ENCODE results near the gene ATP1A1. TPM values are rescaled to one million over a fixed set of nuclear protein-coding genes. Genes with fewer than 3 reads are reported as not detected.
A peak's percentile ranks its signal among the peaks of the same experiment; 100 is the strongest.

The ATP1A1 gene
- total and polyA plus RNA-seq, 5 donors from 2014 or later = 52.4 to 228 (median 63.5) TPM

DNA sequence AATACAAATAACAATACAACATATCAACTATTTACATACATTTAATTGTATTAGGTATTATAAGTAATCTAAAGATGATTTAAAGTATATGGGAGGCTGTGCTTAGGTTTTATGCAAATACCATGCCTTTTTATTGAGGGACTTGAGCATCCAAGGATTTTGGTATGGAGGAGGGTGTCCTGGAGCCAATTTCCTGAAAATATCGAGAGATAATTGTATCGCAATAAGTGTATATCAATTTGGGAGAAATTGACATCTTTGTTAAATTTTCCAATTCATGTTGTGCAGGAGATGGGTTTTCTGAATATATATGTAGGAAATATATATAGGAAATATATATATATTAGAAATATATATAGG, 63.5 kb downstream of the ATP1A1 start:
- no peak overlapping the region for H3K4me3 ChIP-seq (ENCODE audit: low read depth, low read length)
- H3K4me1 ChIP-seq (ENCODE audit: control insufficient read depth, insufficient read depth, low read length, poor library complexity, severe bottlenecking) = no peaks in the 10 kb centered on the region
- ATAC-seq (ENCODE audit: low read depth in 2 of 2) = no peak
- H3K4me1 Mint-ChIP-seq = peaks cover 0 to 6% (median 0%) of the 10 kb centered on the region in 4 donors
- no peaks in the 10 kb centered on the region for H3K9me3 ChIP-seq (ENCODE audit: control insufficient read depth in 2 of 2, low read length in 2 of 2)
- peaks cover 41% of the 10 kb centered on the region for H3K27me3 Mint-ChIP-seq
- H3K36me3 ChIP-seq (ENCODE audit: control insufficient read depth, insufficient read depth, low read length) = no peaks in the 10 kb centered on the region
- H3K36me3 Mint-ChIP-seq = no peaks in the 10 kb centered on the region
- H3K9me3 Mint-ChIP-seq = peaks cover 0 to 5% (median 0%) of the 10 kb centered on the region in 7 donors
- no peak overlapping the region for H3K4me3 Mint-ChIP-seq
- H3K27me3 ChIP-seq (ENCODE audit: control insufficient read depth, insufficient read depth, low read length) = peaks cover 3% of the 10 kb centered on the region
- peak in 1 of 3 donors; percentile 35 for DNase-seq
- no peak overlapping the region for H3K27ac ChIP-seq (ENCODE audit: insufficient read depth, low read length, poor library complexity, severe bottlenecking)
- no peak overlapping the region for H3K27ac Mint-ChIP-seq

DNA sequence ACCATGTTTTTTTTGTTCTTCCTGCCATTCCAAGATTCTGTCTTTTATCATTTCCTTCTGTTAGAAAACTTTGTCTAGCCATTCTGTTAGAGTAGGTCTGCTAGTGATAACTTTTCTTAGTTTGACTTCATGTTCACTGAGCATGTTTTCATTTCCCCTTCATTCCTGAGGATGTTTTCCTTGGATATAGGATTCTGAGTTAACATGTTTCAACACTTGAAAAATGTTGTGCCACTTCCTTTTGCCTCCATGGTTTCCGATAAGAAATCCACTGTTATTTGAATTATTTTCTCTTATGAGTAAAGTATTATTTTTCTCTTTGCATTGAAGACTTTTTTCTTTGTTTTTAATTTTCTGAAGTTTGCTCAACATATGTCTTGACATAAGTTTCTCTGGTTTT, 66.7 kb downstream of the ATP1A1 start:
- no peaks in the 10 kb centered on the region for H3K36me3 Mint-ChIP-seq
- Histone ChIP-seq H3K27ac (ENCODE audit: insufficient read depth, low read length, poor library complexity, severe bottlenecking) (no peak overlapping the region), H3K36me3 (ENCODE audit: control insufficient read depth, insufficient read depth, low read length) (no peaks in the 10 kb centered on the region), H3K27me3 (ENCODE audit: control insufficient read depth, insufficient read depth, low read length) (peaks cover 3% of the 10 kb centered on the region), H3K9me3 (ENCODE audit: control insufficient read depth in 2 of 2, low read length in 2 of 2) (no peaks in the 10 kb centered on the region), H3K4me3 (ENCODE audit: low read depth, low read length) (no peak overlapping the region), H3K4me1 (ENCODE audit: control insufficient read depth, insufficient read depth, low read length, poor library complexity, severe bottlenecking) (no peaks in the 10 kb centered on the region)
- no peak overlapping the region for H3K27ac Mint-ChIP-seq
- ATAC-seq (ENCODE audit: low read depth in 2 of 2) = no peak
- peaks cover 0 to 6% (median 0%) of the 10 kb centered on the region in 4 donors for H3K4me1 Mint-ChIP-seq
- no peak overlapping the region for H3K4me3 Mint-ChIP-seq
- peaks cover 0 to 5% (median 0%) of the 10 kb centered on the region in 7 donors for H3K9me3 Mint-ChIP-seq
- no peak for DNase-seq
- H3K27me3 Mint-ChIP-seq = peaks cover 57% of the 10 kb centered on the region

DNA sequence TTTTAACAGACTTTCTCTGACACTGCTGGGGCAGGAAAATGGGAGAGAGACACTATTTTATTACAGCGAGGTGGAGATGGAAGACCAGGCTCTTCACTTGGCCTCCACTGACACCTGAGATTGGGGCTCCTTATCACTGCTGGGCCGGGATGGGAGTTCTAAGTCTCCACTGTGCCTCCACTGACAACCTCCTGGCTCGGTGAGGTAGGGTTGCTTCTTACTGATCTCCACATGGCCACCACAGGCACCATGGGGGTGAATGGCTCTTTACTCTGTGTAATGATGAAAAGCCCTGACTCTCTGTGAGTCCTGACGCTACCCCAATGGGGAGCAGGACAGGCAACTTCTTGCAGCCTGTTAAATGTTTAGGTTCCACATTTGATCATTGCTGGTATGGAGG, 67.7 kb downstream of the ATP1A1 start:
- no peak overlapping the region for H3K27ac Mint-ChIP-seq
- peaks cover 3% of the 10 kb centered on the region for H3K27me3 ChIP-seq (ENCODE audit: control insufficient read depth, insufficient read depth, low read length)
- H3K4me1 Mint-ChIP-seq = peaks cover 0 to 6% (median 0%) of the 10 kb centered on the region in 4 donors
- H3K4me3 Mint-ChIP-seq = peak overlapping the region in 1 of 4 donors; percentile 2
- H3K36me3 ChIP-seq (ENCODE audit: control insufficient read depth, insufficient read depth, low read length) = no peaks in the 10 kb centered on the region
- H3K9me3 ChIP-seq (ENCODE audit: control insufficient read depth in 2 of 2, low read length in 2 of 2) = no peaks in the 10 kb centered on the region
- no peak overlapping the region for H3K27ac ChIP-seq (ENCODE audit: insufficient read depth, low read length, poor library complexity, severe bottlenecking)
- H3K4me3 ChIP-seq (ENCODE audit: low read depth, low read length) = no peak overlapping the region
- peaks cover 0 to 5% (median 0%) of the 10 kb centered on the region in 7 donors for H3K9me3 Mint-ChIP-seq
- no peaks in the 10 kb centered on the region for H3K36me3 Mint-ChIP-seq
- no peaks in the 10 kb centered on the region for H3K4me1 ChIP-seq (ENCODE audit: control insufficient read depth, insufficient read depth, low read length, poor library complexity, severe bottlenecking)
- peaks cover 63% of the 10 kb centered on the region for H3K27me3 Mint-ChIP-seq
- DNase-seq (no peak), ATAC-seq (ENCODE audit: low read depth in 2 of 2) (no peak)

DNA sequence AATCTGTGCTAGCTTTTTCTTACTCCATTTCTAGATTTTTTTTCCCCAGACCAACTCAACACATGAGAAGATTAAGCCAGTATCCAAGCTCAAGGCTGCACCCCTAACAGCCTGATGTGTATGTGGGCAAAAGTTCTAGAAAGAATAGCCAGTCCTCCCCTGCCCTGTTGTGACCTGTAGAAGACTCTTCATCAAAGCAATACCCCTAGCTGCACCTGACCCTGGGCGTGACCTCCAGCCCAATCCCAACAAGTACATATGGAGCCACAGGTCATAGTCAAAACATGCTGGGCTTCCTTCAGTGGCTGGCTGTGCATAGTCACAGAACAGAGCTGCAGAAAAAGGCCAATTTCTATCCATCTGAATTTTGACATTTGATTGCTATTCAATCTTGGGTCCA, 72.5 kb downstream of the ATP1A1 start:
- no peaks in the 10 kb centered on the region for H3K4me1 ChIP-seq (ENCODE audit: control insufficient read depth, insufficient read depth, low read length, poor library complexity, severe bottlenecking)
- Mint-ChIP-seq H3K27ac (peak overlapping the region in 1 of 3 donors; percentile 65), H3K4me1 (peaks cover 0 to under 1% (median 0%) of the 10 kb centered on the region in 4 donors), H3K4me3 (no peak overlapping the region), H3K27me3 (peaks cover 32% of the 10 kb centered on the region), H3K36me3 (no peaks in the 10 kb centered on the region), H3K9me3 (peaks cover 0 to 1% (median 0%) of the 10 kb centered on the region in 7 donors)
- H3K4me3 ChIP-seq (ENCODE audit: low read depth, low read length) = no peak overlapping the region
- H3K36me3 ChIP-seq (ENCODE audit: control insufficient read depth, insufficient read depth, low read length) = no peaks in the 10 kb centered on the region
- no peaks in the 10 kb centered on the region for H3K27me3 ChIP-seq (ENCODE audit: control insufficient read depth, insufficient read depth, low read length)
- DNase-seq = no peak
- H3K9me3 ChIP-seq (ENCODE audit: control insufficient read depth in 2 of 2, low read length in 2 of 2) = no peaks in the 10 kb centered on the region
- H3K27ac ChIP-seq (ENCODE audit: insufficient read depth, low read length, poor library complexity, severe bottlenecking) = no peak overlapping the region
- no peak for ATAC-seq (ENCODE audit: low read depth in 2 of 2)

DNA sequence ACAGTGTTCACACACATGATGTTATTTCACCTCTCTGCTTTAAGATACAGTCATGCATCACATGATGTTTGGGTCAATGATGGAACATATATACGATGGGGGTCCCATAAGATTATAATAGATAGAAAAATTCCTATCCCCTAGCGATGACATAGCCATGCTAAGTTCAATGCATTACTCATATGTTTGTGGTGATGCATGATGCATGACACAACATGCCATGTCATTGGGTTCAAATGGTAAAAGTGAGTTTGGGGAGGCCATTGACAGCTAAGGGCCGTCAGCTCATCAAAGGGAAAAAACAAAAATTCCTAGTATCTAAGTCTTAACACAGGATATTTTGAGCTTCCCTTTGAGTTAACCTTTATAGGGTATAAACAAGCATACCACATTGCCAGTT, 73.6 kb downstream of the ATP1A1 start:
- H3K27ac ChIP-seq (ENCODE audit: insufficient read depth, low read length, poor library complexity, severe bottlenecking) = no peak overlapping the region
- no peak for DNase-seq
- H3K27me3 ChIP-seq (ENCODE audit: control insufficient read depth, insufficient read depth, low read length) = no peaks in the 10 kb centered on the region
- Mint-ChIP-seq H3K36me3 (no peaks in the 10 kb centered on the region), H3K27ac (no peak overlapping the region), H3K27me3 (peaks cover 21% of the 10 kb centered on the region), H3K4me3 (no peak overlapping the region), H3K4me1 (no peaks in the 10 kb centered on the region), H3K9me3 (peaks cover 0 to 1% (median 0%) of the 10 kb centered on the region in 7 donors)
- ATAC-seq (ENCODE audit: low read depth in 2 of 2) = no peak
- no peaks in the 10 kb centered on the region for H3K9me3 ChIP-seq (ENCODE audit: control insufficient read depth in 2 of 2, low read length in 2 of 2)
- no peak overlapping the region for H3K4me3 ChIP-seq (ENCODE audit: low read depth, low read length)
- no peaks in the 10 kb centered on the region for H3K36me3 ChIP-seq (ENCODE audit: control insufficient read depth, insufficient read depth, low read length)
- no peaks in the 10 kb centered on the region for H3K4me1 ChIP-seq (ENCODE audit: control insufficient read depth, insufficient read depth, low read length, poor library complexity, severe bottlenecking)

DNA sequence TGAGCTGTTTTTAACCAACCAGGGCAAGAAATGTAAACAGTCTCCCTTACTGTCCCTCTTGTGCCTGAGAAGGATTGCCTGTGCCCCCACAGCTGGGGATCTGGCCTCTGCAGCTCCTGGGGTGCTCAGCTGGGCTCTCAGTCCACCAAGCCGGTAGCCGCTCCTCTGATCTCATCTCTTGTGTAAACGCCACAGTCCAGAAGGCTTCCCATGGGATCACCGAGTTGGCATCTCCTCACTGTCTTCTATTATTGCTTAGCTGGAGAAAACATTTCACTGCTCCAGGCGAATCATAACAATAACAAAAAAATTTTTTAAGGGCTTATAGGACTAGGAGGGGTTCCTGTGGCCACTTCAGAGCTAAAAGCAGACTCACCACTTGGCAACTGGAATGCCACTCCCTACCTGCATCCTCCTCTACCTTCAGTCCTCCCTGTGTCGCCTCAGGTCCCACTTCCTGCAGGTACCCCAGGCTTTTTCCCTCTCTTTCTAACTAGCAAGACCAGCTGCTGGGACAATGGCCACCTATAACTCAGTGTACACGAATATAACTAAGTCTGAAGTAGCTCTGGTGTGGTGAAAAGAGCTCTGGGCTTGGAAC, 75.8 kb downstream of the ATP1A1 start:
- H3K27ac Mint-ChIP-seq = no peak overlapping the region
- ATAC-seq (ENCODE audit: low read depth in 2 of 2) (no peak), DNase-seq (no peak)
- H3K36me3 ChIP-seq (ENCODE audit: control insufficient read depth, insufficient read depth, low read length) = no peaks in the 10 kb centered on the region
- H3K9me3 ChIP-seq (ENCODE audit: control insufficient read depth in 2 of 2, low read length in 2 of 2) = no peaks in the 10 kb centered on the region
- no peaks in the 10 kb centered on the region for H3K36me3 Mint-ChIP-seq
- H3K9me3 Mint-ChIP-seq = peaks cover 0 to 1% (median 0%) of the 10 kb centered on the region in 7 donors
- H3K27ac ChIP-seq (ENCODE audit: insufficient read depth, low read length, poor library complexity, severe bottlenecking) = no peak overlapping the region
- H3K4me1 ChIP-seq (ENCODE audit: control insufficient read depth, insufficient read depth, low read length, poor library complexity, severe bottlenecking) = no peaks in the 10 kb centered on the region
- H3K4me1 Mint-ChIP-seq = no peaks in the 10 kb centered on the region
- H3K4me3 Mint-ChIP-seq = no peak overlapping the region
- H3K4me3 ChIP-seq (ENCODE audit: low read depth, low read length) = no peak overlapping the region
- H3K27me3 Mint-ChIP-seq = peaks cover 7% of the 10 kb centered on the region
- no peaks in the 10 kb centered on the region for H3K27me3 ChIP-seq (ENCODE audit: control insufficient read depth, insufficient read depth, low read length)

DNA sequence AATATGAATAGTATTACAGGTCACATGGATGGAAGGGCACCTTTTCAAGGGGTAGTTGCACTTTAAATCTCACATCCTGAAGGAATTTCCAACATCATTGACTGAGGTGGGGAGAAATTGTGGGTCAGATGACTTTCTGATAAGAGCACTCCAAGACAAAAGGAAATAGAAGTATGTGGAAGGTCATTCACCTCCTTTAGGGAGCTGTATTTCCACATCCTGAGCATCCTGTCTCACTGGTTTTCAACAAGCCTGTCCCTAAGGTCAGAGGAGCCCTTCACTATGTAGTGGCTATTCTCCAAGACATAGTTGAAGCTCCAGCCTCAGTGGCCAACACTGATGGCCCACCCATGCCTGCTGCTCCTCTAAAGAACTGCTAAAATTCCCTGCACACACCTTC, 76.5 kb downstream of the ATP1A1 start:
- no peaks in the 10 kb centered on the region for H3K4me1 ChIP-seq (ENCODE audit: control insufficient read depth, insufficient read depth, low read length, poor library complexity, severe bottlenecking)
- no peaks in the 10 kb centered on the region for H3K36me3 ChIP-seq (ENCODE audit: control insufficient read depth, insufficient read depth, low read length)
- no peak overlapping the region for H3K4me3 ChIP-seq (ENCODE audit: low read depth, low read length)
- H3K27me3 ChIP-seq (ENCODE audit: control insufficient read depth, insufficient read depth, low read length) = no peaks in the 10 kb centered on the region
- no peak overlapping the region for H3K4me3 Mint-ChIP-seq
- H3K36me3 Mint-ChIP-seq = no peaks in the 10 kb centered on the region
- H3K4me1 Mint-ChIP-seq = no peaks in the 10 kb centered on the region
- no peaks in the 10 kb centered on the region for H3K9me3 ChIP-seq (ENCODE audit: control insufficient read depth in 2 of 2, low read length in 2 of 2)
- ATAC-seq (ENCODE audit: low read depth in 2 of 2) (no peak), DNase-seq (no peak)
- H3K27ac ChIP-seq (ENCODE audit: insufficient read depth, low read length, poor library complexity, severe bottlenecking) = no peak overlapping the region
- H3K27ac Mint-ChIP-seq = no peak overlapping the region
- peaks cover 0 to 1% (median 0%) of the 10 kb centered on the region in 7 donors for H3K9me3 Mint-ChIP-seq
- H3K27me3 Mint-ChIP-seq = peaks cover 6% of the 10 kb centered on the region

DNA sequence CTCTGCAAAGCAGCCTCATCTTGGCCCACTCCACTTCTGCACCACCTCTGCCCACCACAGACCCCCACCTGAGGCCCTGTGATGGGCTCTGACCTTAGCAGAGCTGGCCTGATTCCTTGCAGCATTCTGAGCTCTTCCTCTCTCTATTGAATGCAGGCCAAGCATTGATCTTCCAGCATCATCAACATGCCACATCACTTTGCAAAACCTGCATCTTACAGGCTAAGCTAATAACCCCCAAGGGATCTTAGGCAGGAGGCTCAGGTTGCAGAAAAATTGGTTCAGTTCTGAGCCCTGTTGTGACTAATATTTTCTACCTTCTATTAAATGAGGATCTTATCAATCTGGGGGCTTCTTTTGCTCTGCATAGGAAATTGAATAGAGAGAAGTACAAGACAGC, 78.7 kb downstream of the ATP1A1 start:
- H3K4me3 Mint-ChIP-seq = no peak overlapping the region
- H3K27me3 ChIP-seq (ENCODE audit: control insufficient read depth, insufficient read depth, low read length) = no peaks in the 10 kb centered on the region
- no peaks in the 10 kb centered on the region for H3K4me1 Mint-ChIP-seq
- H3K4me3 ChIP-seq (ENCODE audit: low read depth, low read length) = no peak overlapping the region
- no peaks in the 10 kb centered on the region for H3K9me3 Mint-ChIP-seq
- no peak overlapping the region for H3K27ac ChIP-seq (ENCODE audit: insufficient read depth, low read length, poor library complexity, severe bottlenecking)
- H3K4me1 ChIP-seq (ENCODE audit: control insufficient read depth, insufficient read depth, low read length, poor library complexity, severe bottlenecking) = no peaks in the 10 kb centered on the region
- ATAC-seq (ENCODE audit: low read depth in 2 of 2) (no peak), DNase-seq (no peak)
- no peaks in the 10 kb centered on the region for H3K36me3 ChIP-seq (ENCODE audit: control insufficient read depth, insufficient read depth, low read length)
- H3K9me3 ChIP-seq (ENCODE audit: control insufficient read depth in 2 of 2, low read length in 2 of 2) = no peaks in the 10 kb centered on the region
- no peaks in the 10 kb centered on the region for H3K27me3 Mint-ChIP-seq
- no peak overlapping the region for H3K27ac Mint-ChIP-seq
- no peaks in the 10 kb centered on the region for H3K36me3 Mint-ChIP-seq
